GM23338 (cell line): ENCODE results near the gene SLC6A5.

Experiments used
- CTCF ChIP-seq, 2 experiments: fragments of 200-600 bp in 1 of 2; sonication (generic) in 1 of 2; conservative IDR thresholded peaks; 2 replicates each; pipeline versions ENCODE4 v1.5.1 to v1.6.1; 2016 to 2017; ENCODE audit warnings: antibody characterized with exemption in 2 of 2, low read depth in 2 of 2, mild to moderate bottlenecking in 2 of 2, moderate library complexity in 1 of 2
- ETS1 ChIP-seq: IDR thresholded peaks from 2 replicates; pipeline ENCODE4 v1.6.1; 2016; ENCODE audit warnings: antibody characterized with exemption
- EZH2 ChIP-seq: fragments of 200-600 bp; sonication (generic); IDR thresholded peaks from one replicate; pipeline ENCODE4 v1.8.0; 2017; ENCODE audit warnings: antibody characterized with exemption, mild to moderate bottlenecking, low read depth; ENCODE audit not compliant: unreplicated experiment
- EZH2phosphoT487 ChIP-seq: fragments of 200-600 bp; sonication (generic); IDR thresholded peaks from one replicate; pipeline ENCODE4 v1.8.1; 2018; ENCODE audit warnings: antibody characterized with exemption; ENCODE audit not compliant: unreplicated experiment
- POLR2AphosphoS5 ChIP-seq: IDR thresholded peaks from 2 replicates; pipeline ENCODE4 v1.6.1; 2016; ENCODE audit warnings: antibody characterized with exemption, low read depth
- REST ChIP-seq: IDR thresholded peaks from one replicate; pipeline ENCODE4 v1.6.1; 2018; ENCODE audit warnings: antibody characterized with exemption; ENCODE audit not compliant: unreplicated experiment
- ZNF331 ChIP-seq: fragments of 250-450 bp; sonication (Bioruptor Pico); IDR thresholded peaks from 2 replicates; pipeline ENCODE4 v1.5.0; 2020; ENCODE audit warnings: low read depth, mild to moderate bottlenecking, moderate library complexity

GRCh38 chr11:20620988-20621387 lies 21.6 kb downstream of the SLC6A5 start:
- TF ChIP-seq CTCF (conservative IDR thresholded peaks at IDR 0.05; ENCODE audit: low read depth in 2 of 2) (no peak), POLR2AphosphoS5 (no peak), ETS1 (no peak), EZH2 (no peak), EZH2phosphoT487 (no peak), REST (no peak), ZNF331 (CRISPR knock-in tag) (no peak)
